ENCODE measurements around the gene SPATA31D1. TPM values are rescaled to one million over a fixed set of nuclear protein-coding genes. Genes with fewer than 3 reads are reported as not detected.

SPATA31D1 gene
- total RNA-seq, 1 donor from 2014 or later: not detected

GRCh38 chr9:82038897-82039296, 50.3 kb downstream of the SPATA31D1 start:
- Histone ChIP-seq H3K4me3 (ENCODE audit: low read depth, low read length) (no peak overlapping the region), H3K27me3 (ENCODE audit: control insufficient read depth, insufficient read depth, low read length) (no peaks in the 10 kb centered on the region), H3K36me3 (ENCODE audit: control insufficient read depth, insufficient read depth, low read length) (no peaks in the 10 kb centered on the region)
- FAIRE-seq (no peak), DNase-seq (ENCODE audit: low read depth) (no peak)
- TF ChIP-seq CTCF (IDR thresholded peaks at IDR 0.05; ENCODE audit: insufficient read depth, low read length, severe bottlenecking): no peak

Other genes with a start within 250 kb of the SPATA31D1 start
- gene SPATA31D4, start 60.3 kb upstream of the SPATA31D1 start, total RNA-seq: not detected in 2 replicates
- not detected in 2 replicates for gene SPATA31D3, start 45.3 kb upstream of the SPATA31D1 start, total RNA-seq

All from bronchial epithelial cell (primary cell).